CD4-positive, alpha-beta T cell treated with Interleukin-4 for 1 hour (primary cell): ENCODE measurements around the gene SRSF9.
"Not testable (repeated sequence)": the region's sequence is repeated elsewhere in the genome, so short reads cannot be mapped to it uniquely, and the experiment has no call there.

Source experiments
- DNase-seq, 2 donors: peaks; one replicate each; pipeline ENCODE4 v3.0.0-alpha.2; 2020 to 2022

Gene SRSF9

DNA sequence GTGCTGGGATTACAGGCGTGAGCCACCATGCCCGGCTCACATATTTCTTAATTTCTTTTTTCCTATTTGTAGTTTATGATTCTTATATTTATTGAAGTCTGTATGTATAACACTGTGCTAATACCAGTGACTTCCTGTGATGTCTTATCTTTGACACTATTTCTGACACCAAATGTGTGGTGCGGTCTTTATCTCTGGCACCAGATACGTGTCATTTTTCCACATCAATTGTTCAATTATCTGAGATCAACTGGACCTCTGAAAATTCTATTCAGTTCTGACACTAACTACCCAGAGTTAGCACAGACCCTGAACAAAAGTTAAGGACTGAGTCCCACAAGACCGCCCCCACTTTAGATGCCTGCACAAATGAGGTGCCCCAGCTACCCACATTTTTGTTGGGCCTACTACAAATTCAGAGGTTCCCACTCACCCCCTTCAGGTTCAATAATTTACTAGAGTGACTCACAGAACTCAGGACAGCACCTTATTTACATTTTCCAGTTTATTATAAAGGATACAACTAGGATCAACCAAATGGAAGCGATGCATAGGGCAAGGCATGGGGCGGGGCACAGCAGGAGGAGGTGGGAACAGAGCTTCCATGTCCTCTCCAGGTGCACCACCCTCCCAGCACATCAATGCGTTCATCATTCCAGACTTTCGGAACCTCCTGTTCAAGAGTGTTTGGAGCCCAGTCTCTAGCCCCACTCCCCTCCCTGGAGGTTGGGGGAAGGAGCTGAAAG lies 11.6 kb upstream of the SRSF9 start:
- DNase-seq: peak in 1 of 2 donors; percentile 61

DNA sequence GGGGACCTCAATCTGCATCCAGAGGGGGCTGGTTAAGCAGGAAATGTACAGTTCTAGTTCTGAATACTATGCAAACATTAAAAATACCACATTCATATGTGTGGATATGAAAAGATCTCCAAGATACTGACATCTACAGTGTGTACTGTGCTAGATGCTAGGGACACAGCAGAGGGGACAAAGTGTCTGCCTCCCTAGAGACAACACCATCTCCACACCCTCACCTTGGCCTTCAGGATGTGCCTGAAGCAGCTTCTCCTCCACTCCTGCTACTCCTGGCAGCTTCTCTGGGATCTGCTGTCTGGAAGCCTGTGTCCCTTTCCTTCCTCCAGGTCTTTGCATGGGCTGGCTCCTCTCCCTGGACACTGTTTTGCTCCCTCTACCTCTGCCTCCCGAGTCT lies 10.7 kb upstream of the SRSF9 start:
- no peak for DNase-seq

DNA sequence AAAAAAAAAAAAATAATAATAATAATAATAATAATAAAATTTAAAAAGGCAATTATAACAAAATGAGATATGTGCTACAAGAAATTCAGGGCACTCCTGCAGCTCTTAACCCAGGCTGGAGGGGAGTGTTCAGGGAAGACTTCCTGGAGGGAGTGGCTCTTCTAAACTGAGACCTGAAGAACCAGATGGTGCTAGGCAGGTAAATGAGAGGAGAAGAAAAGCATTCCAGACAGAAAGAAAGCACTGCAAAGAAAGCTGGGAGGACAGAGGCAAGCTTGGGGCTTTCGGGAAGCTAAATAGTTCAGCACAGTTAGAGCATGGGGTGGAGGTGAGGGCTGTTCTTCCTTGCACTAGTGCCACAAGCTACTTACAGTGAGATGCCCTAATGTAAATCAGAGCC lies 9.9 kb upstream of the SRSF9 start:
- no peak for DNase-seq

DNA sequence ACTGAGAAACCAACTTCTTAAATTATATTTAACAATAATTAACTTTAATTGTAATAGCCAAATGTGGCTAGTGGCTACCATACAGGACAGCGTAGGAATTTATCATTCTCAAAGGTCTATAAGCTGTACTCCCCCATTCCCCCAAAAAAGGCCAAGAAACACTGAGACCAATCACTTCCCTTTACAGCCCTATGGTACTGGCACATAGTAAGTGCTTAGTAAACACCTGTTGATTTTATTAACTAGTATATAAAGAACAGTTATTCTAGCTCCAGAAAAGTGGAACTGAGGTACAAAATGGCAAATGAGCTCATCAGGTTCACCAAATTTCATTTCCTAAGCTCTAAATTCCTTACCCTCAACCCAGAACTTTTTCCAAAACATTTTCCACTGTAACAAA lies 6.1 kb upstream of the SRSF9 start:
- DNase-seq: no peak

DNA sequence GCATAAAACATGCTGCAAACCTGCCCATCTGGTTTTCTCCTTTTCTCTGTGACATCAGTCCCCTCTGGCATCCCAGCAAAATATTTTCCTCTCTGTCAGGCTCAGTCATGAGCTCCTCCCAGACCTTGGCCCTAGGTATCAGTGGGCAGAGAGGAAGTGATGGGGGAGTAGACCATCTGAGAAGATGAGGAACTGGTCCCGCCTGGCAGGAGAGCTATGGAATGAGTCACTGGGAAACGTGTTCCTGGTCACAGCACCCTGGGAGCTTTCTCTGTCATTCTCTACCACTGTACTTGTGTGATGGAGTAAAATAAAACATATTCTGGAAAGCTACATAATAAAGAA lies 5.0 kb upstream of the SRSF9 start:
- DNase-seq: peak in 1 of 2 donors; percentile 27

DNA sequence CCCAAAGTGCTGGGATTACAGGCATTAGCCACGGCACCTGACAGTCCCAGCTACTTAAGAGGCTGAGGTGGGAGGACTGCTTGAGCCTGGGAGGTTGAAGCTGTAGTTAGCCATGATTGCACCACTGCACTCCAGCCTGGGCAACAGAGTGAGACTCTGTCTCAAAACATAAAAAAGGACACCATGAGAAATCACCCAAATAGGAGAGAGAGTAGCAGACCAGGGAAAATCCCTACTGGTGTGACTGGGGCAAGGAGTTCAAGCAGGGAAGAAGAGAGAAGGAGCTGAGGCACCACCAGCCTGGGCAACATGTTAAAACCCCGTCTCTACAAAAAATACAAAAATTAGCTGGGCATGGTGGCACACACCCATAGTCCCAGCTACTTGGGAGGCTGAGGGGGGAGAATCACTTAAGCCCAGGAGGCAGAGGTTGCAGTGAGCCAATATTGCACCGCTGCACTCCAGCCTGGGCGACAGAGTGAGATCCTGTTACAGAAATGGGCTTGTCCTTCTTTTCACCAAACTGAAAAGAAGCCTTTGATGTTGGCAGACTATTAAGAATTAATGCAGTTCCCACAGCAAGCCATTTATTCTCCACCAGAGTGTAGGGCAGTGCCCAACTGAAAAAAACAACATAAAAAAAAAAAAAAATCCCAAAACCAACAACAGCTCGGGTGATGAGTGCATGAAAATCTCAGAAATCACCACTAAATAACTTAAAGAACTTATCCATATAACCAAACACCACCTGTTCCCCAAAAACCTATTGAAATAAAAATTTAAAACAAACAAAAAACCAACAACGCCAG lies 4.5 kb upstream of the SRSF9 start:
- DNase-seq: no peak

DNA sequence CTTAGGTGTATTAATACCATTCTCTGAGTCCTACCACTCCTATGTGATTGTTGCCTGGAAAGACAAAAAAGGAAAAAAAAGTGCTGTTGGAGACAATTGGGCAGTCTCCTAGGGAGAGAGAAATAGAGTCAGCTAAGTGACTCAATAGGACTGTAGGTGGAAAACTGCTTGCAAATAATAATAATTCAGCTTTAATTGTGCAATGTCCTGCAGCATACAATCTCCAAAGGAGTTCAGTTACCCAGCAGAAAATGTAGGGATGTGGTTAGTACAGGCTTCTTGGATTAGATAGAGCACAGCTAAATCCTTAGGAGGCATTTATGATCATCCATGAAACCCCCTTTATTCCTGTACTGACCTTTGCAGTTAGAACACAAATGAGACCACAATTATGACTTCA lies 3.0 kb upstream of the SRSF9 start:
- no peak for DNase-seq

DNA sequence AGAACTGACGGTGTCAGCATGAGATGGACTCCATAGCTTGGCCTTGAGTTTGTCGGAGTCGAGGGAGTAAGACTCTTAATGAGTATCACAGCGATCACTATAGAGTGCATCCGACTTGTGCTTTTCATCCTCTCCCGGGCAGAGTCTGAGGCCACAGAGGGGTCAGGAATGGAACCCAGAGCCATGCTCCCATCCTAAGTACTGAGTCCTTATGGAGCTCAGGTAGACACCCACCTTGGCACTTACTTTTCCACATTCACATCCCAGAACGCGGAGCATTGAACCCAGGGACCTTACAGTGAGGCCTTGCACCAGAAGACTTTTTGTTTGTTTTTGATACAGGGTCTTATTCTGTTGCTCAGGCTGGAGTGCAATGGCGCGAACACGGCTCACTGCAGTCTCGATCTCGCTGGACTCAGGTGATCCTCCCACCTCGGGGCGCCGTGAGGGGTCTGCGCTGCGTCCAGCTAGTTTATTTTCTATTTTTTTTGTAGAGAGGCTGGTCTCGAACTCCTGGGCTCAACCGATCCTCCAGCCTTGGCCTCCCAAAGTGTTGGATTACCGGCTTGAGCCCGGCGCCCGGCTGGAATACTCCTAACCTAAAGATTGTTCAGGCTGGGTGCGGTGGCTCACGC lies 719 bp upstream of the SRSF9 start:
- DNase-seq: no peak

DNA sequence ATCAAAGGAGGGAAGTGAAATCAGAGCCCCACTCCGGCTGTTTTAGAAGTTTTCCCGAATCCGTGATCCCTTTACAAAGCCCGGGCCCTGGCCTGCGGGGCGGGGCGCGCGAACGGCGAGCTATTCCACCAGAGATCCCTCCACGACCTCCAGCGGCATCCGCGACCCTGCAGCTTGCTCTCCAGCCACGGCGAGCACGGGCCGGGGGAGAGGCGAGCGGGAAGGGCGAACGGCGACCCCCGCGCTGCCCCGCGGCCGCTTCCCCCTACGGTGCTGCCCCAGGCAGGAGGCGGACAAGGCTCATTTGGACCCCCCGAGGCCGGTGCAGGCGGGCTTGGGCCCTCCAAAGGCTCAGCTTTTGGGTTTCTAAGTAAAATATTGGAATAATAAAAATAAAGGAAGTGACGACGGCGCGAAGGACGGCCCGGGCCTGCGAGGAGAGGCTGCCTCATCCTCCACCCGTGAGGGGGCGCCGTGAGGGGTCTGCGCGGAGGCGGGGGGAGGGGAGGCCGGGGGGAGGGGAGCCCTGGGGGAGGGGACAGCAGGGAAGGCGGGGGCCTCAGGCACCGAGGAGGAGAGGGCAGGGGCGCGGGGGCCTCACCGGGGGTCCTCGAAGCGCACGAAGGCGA lies 613 bp downstream of the SRSF9 start:
- peak; percentile 59 to 61 for DNase-seq

DNA sequence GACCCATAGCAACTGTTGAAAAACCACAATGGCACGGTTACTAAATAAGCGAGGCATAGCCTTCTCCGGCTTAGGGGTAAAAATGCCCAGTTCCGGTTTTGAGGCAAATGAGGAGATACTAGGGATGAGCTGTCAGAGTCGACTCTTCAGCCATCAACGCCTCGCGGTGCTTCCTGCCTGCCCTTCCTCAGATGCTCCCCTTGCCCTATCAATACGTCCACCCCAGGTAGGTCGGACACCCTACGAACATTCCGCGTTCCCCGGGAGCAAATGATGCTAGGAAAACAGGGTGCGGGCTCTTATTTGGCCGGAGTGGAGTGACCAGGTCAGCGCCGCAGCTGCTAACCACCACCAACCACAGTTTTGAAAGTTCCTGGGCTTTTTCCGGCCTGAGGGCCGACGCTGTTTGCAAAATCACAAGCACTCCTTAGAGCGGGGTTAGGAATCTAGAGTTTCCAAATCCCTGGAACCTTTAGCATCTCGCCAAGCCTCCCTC lies 1.2 kb downstream of the SRSF9 start:
- DNase-seq: peak; percentile 25 to 29

DNA sequence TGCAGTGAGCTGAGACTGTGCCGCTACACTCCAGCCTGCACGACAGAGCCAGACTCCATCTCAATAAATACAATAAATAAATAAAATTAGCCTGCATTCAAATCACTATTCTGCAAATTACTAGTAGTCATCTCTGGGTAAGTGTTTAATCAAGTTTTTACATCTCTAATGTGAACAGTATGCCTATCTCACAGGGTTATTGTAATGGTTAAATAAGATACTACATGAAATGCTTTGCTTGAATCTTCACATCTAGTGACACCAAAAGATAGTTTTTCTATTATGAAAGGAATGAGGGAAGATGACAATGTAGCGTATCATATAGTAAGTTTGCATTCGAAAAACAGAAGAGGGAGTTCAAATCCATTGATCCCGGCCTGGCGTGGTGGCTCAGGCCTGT lies 2.1 kb downstream of the SRSF9 start:
- no peak for DNase-seq

DNA sequence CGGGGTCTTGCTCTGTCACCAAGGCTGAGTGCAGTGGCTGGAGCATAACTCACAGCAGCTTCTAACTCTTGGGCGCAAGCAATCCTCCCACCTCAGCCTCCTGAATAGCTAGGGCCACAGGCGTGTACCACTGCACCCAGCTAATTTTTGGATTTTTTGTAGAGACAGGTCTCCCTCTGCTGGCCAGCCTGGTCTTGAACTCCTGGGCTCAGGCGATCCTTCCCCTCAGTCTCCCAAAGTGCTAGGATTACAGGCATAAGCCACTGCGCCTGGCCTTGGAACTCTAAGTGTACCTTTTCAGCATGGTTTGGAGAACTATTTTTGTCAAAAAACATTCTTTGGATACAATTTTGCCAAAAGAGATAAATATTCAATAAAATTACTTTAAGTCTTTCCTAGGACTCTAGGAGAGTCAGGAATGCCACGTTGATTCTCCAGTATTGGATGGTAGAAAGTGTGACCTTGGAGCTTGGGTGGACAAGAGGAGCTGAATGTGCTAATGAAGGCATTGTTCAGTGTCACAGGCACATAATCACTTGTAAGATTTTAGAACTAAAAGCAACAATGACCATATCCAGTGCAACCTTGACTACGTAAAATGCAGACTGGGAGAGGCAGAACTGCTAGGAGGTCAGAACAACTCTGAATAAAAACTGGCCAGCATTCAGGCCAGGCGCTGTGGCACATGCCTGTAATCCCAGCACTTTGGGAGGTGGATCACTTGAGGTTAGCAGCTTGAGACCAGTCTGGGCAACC lies 2.8 kb downstream of the SRSF9 start:
- DNase-seq: peak; percentile 55 to 66

DNA sequence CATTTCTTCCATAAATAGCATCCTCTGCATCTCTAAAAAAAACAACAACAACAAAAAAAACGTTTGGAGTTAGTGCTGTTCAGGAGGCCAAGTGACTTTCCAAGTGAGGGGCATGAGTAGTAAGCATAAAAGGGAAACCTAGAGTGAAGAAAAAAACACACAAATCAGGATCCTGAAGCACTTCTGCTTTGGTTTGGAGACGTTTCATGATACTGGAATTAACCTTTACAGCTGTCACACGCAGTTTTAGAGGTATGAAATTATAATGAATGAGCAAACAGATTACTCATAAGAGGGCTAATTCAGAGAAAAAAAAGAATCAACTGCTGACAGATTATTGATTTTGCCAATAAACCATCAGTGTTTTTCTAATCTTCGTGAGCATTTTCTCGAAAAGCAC lies 3.8 kb downstream of the SRSF9 start:
- DNase-seq: no peak

DNA sequence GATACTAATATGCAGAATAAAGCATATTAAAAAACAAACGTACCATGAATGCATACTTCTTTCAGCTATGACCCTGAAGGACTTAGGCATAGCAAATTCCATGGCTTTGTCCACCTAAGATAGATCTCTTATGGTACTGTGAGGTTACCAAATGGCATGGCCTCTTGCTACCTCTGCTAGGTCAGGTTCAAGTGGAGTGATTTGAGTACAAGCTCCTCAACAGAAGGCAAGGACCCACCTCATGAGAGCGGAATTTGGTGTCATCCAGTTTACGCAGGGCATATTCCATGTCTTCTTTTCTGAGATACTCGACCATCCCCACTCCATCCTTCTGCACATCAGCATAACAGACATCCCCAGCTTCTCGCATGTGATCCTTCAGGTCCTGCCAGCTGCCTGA lies 5.8 kb downstream of the SRSF9 start:
- no peak for DNase-seq

DNA sequence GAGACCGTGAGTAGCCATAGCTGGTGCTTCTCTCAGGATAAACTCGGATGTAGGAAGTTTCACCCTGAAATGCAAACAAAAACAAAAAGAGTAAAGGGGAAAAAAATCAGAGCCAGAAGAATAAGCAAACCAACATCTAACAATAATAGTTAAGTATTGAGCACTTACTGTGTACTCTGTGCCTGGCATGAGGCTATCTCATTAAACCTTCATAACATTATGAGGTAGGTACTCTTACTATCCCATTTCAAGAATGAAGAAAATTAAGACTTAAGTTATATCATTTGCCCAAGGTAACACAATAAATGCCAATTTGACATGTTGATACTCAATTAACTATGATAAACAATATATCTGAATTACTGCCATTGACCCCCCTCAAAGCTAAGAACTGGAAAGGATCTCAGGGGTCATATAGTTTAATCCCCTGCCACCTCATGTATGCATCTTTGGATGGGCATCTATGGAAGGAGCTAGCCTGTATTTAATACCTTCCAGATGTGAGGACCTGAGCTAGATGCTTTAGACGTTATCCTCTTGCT lies 7.4 kb downstream of the SRSF9 start:
- DNase-seq: no peak

DNA sequence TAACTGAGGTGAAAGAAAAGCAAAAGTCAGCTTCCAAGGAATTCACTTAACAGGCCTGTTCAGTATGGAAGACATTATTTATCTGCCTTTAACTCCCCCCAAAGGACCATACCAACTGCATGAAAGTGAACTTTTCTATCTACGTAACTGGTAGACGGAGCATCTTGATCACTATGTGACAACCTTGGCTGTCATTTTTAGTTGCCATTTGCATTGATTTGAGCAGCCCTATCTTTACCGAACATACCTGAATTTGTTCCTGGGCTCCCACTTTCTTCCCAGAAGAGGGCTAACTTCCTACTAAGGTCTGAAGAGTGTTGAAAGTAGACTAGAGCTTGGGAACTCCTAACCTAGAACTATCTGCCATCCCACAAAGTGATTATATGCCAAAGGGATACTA lies 9.4 kb downstream of the SRSF9 start:
- no peak for DNase-seq

DNA sequence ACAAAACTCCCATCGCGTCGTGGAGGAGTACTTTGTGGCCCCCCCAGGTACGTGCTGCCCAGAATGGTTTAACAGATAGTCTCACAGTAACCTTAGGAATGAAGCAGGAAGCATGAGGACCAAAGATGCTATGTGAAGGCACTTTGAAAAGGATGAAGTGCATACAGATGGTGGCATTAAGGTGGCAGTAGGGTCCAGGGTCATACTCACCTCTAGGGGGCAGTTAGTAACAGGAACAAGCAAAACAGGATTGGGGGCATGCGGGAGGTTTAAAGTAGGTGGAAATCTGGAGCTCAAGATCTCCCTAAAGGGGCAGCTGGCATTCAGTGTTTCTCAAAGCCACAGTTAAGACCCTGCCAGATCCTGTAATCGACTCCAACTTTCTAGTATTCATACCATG lies 12.4 kb downstream of the SRSF9 start:
- peak in 1 of 2 donors; percentile 22 for DNase-seq

DNA sequence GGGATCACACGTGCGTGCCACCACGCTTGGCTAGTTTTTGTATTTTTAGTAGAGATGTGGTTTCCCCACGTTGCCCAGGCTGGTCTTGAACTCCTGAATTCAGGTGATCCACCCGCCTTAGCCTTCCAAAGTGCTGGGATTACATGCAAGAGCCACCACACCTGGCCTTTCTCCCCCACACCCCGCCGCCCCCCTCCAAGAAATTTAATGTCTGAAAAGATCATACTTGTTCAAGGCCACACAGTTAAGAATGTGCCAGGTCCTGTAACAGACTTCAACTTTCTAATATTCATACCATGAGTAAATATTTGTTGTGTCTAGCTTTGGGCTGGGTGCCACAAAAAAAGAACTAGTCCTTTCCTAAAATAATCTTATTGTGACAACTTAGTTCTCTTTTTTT lies 14.2 kb downstream of the SRSF9 start:
- no peak for DNase-seq

DNA sequence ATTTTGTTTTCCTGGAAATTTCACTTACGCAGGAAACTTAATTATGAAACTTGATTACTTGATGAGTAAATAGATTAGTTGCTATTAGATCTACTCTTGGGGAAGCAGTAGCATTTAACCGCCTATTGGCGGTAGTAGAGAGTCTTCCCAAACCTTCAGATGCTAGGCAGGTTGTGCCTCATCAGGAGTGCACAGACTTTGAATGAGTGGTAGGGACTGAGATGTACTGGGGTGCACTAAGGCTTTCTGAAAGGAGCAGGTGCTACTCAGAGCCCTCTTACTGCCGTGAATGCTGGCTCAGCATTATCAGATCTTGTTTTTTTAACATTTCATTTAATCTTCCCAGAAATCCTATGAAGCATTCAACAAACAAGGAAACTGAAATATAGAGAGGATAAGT lies 15.6 kb downstream of the SRSF9 start:
- peak; percentile 34 to 61 for DNase-seq

DNA sequence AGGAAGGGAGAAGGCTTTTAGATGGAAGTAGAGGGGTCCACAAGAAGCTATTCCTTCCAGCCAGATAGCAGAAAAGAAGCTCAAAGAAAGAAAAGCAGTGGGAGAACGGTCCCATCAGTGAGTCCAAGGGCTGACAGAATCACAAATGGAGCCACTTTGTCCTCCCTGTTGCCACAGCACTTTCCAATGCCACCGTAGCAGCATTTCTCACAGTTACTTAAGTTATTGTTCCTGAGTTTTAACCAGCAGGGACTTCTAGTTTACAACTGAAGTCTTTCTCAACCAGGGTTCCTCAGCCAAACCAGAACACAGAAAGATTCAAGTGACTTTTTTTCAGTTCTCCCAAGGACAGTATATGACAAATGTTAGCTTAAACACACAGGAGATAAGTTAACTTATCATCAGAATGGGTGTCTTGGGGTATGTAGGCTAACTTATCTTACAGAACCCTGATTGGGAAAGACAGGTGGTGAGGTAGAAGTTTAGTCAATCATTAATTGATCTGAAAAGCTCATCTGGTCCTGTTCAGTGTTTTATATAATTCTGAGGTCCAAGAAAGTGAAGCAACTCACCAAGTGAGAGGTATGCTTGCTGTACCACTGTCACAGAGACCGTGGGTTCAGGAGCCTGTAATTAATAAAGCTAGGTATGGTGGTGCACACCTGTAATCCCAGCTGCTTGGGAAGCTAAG lies 16.3 kb downstream of the SRSF9 start:
- no peak for DNase-seq

DNA sequence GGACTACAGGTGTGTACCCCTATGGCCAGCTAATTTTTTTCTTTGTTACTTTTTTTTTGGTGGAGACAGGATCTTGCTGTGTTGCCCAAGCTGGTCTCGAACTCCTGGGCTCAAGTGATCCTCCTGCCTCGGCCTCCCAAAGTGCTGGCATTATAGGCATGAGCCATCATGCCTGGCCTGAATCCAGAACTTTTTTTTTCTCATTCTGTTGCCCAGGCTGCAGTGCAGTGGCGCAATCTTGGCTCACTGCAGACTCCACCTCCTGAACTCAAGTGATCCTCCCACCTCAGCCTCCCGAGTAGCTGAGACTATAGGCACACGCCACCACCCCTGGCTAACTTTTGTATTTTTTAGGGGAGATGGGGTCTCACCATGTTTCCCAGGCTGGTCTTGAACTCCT lies 17.0 kb downstream of the SRSF9 start:
- not testable (repeated sequence) for DNase-seq

DNA sequence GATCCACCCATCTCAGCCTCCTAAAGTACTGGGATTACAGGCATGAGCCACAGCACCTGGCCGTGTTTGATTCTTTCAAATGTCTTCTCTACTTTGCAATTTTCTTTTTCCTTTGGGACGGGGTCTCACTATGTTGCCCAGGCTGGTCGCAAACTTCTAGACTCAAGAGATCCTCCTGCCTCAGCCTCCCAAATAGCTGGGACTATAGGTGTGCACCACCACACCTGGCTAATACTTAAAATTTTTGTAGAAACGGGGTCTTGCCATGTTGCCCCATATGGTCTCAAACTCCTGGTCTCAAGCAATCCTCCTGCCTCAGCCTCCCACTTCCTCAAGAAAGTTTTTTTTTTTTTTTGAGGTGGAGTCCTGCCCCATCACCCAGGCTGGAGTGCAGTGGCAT lies 21.6 kb downstream of the SRSF9 start:
- DNase-seq: no peak
